Activated CD8-positive, alpha-beta memory T cell treated with anti-CD3 and anti-CD28 coated beads for 1 hour (primary cell): Measurements from ENCODE around the gene C12orf75.
A peak's percentile ranks its signal among the peaks of the same experiment; 100 is the strongest.

Experiments used
- DNase-seq, 2 donors: peaks; one replicate each; pipeline ENCODE4 v3.0.0-alpha.2; 2020; ENCODE audit warnings: low read depth in 1 of 2; ENCODE audit errors: extremely low read depth in 1 of 2

The C12orf75 gene

GRCh38 chr12:105409279-105409678 is 78.8 kb downstream of the C12orf75 start:
- no peak for DNase-seq

DNA sequence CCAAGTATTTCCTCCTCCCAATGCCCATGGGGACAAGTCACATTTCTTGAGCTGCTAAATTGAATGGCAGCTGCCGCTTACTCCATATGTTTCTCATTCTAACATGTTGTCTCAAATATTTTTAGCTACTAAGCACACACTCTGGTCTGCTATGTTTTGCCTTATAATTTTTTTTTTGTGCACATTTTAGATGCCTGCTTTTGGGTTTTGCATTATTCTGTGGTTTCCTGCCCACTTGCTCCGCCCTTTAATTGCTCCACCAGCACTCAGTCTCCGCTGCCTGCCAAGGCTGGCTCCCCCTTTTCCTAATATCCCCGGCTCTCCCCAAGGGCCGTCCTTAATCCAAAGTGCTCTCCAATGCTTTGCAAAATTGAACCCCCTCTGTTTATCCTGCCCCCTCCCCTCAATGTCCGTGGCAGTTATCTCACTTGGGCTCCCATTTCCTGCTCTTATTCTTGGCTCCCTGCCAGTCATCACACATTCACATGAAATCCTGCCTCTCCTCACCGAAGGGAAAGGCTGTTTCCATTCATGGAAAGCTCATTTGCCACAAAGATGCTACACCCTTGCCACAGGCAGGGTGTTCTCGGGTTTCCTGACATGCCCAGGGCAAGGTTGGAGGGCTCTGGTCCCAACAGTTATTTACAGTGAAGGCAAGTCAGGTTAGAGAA is 79.4 kb downstream of the C12orf75 start:
- DNase-seq = no peak

GRCh38 chr12:105413911-105414487 is 83.5 kb downstream of the C12orf75 start:
- DNase-seq = no peak

- DNase-seq = no peak
These were observed 87.2 kb downstream of the C12orf75 start for GRCh38 chr12:105417732-105418131.

DNA sequence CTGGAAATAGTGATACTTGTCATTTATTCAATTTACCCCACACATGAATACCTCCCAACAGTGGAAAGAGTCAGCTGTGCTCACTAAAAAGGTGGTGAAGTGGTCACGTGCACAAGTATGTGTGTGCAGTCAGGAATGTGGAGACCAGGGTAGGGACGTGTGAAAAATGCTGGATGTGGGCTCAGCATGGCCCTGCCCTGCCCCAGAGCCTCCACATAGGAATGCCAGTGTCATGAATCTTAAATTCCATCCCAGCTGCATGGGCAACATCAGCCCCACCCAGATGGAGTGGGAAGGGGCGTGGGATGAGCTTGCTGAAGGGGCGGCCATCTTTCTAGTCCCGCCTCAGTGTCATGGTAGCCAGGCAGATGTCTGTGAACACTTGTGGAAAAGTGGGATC is 87.7 kb downstream of the C12orf75 start:
- DNase-seq = no peak

DNA sequence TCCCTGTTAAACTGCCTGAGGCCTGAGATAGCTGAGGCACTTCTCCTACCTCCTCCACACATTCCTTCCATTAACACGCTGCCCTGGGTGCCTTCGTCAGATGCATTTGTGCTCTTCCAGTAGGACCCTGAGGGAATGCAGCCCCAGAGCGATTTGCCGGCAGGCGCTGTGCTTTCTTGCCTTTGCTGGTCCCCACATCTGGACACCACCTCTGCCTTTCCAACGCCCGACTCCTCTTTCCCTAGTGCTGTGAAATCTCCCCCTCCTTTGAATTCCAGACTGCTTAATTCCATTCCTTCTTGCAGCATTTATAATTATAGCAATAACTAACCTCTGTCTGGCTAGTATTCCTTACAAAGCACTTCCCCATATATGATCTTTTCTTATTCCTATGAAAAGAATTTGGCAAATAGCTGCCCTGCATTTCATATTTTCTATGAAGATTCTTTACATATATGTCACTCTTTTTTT is 88.4 kb downstream of the C12orf75 start:
- DNase-seq = no peak

DNA sequence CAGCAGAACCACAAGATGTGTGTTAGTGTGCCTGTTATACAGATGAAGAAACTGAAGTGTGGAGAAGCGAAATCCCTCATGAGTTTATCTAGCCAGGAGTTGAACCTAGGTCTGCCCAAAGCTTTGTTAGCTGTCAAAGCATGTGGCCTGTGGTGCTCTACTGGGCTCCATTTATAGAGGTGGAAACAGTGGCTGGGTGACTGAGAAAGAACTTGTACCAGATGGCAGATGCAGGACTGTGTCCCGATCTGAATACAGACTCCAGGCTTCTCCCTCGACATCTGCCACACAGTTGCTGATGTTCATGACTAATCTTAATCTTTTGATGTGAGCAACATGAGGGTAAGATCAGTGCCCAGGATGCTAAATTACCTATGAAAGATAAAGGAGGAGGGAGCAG is 89.1 kb downstream of the C12orf75 start:
- no peak for DNase-seq

DNA sequence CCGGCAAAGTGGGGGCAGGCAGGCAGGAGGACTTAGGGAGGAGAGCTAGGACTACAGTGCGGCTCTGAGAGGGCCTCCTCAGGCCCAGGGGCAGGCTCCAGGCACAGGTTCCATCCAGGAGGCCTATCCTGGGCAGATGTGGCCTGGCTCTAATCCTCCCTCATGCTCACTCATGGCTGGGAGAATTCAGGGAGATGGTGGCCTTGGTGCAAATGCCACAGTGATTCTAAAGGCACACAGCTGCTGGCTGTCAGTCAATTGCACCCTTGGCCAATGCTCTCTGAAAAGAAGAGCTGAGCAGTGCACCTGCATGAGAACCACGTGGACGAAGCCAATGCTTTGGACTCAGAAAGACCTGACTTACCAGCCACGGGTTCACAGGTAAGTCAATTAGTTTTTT is 89.6 kb downstream of the C12orf75 start:
- DNase-seq = no peak

DNA sequence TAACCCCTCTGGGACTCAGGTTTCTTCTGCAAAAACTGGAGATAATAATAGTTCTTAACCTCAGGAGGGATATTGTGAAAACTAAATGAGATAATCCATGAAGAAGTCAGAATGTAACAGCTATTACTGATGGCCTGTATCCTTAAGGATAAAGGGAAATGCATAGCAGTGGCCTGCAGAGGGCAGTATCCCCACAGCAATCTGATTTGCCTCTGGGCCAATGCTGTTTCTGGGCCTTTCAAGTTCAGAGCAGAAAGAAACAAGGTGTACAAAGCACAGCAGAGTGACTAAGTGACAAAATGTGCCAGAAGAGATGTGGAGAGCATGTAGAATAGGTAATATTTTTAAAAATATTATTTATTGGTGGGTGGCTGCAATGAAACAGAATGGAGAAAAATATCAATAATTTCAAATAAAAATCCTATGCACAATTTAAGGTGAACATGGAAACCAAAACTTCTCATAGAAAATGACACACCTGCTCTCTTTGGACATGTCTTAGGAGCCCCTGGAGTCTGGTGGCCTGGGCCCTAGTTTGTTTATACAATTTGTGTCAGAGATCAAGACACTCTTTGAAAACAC is 90.3 kb downstream of the C12orf75 start:
- peak; percentile 19 to 28 for DNase-seq
